Measurements from ENCODE around the gene NYAP2.

Gene NYAP2

DNA sequence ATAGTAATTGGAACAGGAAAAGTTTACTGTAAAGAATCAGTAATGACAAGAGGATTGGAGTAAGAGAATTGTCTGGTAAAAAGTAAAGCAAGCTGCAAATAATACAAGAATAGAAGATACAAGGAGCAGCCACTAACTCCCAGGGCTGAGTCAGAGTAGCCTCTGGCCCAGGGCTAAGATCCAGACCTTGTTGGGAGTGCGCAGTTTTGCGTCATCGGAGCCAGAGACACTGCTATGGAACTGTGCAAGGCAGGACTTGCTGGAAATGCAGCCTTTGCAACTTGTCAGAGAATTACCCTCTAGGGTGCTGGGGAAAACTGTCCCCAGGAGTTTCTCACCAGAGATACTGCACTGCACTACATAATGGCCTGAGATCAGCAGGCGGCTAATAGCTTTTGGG, 135.2 kb downstream of the NYAP2 start:
- TF ChIP-seq ZFX (IDR thresholded peaks at IDR 0.05), result no peak
- TF ChIP-seq, protein P1, sequence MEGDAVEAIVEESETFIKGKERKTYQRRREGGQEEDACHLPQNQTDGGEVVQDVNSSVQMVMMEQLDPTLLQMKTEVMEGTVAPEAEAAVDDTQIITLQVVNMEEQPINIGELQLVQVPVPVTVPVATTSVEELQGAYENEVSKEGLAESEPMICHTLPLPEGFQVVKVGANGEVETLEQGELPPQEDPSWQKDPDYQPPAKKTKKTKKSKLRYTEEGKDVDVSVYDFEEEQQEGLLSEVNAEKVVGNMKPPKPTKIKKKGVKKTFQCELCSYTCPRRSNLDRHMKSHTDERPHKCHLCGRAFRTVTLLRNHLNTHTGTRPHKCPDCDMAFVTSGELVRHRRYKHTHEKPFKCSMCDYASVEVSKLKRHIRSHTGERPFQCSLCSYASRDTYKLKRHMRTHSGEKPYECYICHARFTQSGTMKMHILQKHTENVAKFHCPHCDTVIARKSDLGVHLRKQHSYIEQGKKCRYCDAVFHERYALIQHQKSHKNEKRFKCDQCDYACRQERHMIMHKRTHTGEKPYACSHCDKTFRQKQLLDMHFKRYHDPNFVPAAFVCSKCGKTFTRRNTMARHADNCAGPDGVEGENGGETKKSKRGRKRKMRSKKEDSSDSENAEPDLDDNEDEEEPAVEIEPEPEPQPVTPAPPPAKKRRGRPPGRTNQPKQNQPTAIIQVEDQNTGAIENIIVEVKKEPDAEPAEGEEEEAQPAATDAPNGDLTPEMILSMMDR (conservative IDR thresholded peaks at IDR 0.05), result no peak
- H3K27ac ChIP-seq, result no peak overlapping the region

DNA sequence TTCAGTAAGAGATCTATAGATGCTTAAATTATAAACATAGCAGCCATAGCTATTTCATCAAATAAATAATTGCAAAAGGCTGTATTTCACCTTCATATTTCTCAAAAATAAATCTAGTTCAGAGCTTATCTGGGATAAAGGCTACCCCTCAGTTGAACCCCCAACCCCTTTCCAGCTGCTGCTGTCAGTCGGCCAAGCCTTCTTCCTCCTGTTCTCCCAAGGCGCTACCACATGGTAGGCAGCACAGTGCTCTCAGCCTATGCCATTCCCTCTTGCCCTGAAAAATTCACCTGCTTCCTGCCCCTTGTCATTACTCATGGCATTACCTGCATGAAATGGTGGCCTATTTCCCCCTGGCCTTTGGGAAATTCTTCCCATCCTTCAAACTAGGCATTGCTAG, 136.5 kb downstream of the NYAP2 start:
- TF ChIP-seq, protein P1 (conservative IDR thresholded peaks at IDR 0.05), result no peak
- no peak for TF ChIP-seq ZFX (IDR thresholded peaks at IDR 0.05)
- H3K27ac ChIP-seq, result no peak overlapping the region

DNA sequence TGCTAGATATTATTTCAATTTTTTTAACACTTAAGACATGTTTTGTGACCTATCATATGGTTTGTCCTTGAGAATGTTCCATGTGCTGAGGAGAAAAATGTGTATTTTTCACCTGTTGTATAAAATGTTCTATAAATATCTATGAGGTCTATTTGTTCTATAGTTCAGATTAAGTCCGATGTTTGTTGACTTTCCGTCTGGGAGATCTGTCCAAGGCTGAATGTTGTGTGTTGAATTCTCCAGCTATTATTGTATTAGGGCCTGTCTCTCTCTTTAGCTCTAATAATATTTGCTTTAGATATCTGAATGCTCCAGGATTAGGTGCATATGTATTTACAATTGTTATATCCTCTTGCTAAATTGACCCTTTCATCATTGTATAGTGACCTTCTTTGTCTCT, 144.1 kb downstream of the NYAP2 start:
- no peak for TF ChIP-seq ZFX (IDR thresholded peaks at IDR 0.05)
- no peak overlapping the region for H3K27ac ChIP-seq

DNA sequence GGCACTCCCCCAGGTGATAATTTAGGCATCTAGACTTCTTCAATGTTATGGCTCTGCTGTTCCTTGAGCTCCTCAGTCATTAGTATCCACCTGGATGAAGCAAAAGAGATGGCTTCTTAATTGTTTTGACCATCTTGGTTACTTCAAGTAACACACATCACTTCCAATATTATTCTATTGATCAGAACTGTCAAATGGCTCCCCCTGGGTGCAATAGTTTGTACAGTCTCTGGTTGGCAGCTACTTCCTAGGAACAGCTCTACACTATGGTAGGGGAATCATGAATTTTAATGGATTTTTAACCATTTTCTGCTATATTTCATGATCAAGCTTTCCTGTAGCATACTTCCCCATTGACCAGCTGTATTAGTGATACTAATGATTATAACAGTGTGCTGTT, 157.0 kb downstream of the NYAP2 start:
- TF ChIP-seq ZFX (IDR thresholded peaks at IDR 0.05), result no peak
- TF ChIP-seq, protein P1 (conservative IDR thresholded peaks at IDR 0.05), result peak; percentile 25

DNA sequence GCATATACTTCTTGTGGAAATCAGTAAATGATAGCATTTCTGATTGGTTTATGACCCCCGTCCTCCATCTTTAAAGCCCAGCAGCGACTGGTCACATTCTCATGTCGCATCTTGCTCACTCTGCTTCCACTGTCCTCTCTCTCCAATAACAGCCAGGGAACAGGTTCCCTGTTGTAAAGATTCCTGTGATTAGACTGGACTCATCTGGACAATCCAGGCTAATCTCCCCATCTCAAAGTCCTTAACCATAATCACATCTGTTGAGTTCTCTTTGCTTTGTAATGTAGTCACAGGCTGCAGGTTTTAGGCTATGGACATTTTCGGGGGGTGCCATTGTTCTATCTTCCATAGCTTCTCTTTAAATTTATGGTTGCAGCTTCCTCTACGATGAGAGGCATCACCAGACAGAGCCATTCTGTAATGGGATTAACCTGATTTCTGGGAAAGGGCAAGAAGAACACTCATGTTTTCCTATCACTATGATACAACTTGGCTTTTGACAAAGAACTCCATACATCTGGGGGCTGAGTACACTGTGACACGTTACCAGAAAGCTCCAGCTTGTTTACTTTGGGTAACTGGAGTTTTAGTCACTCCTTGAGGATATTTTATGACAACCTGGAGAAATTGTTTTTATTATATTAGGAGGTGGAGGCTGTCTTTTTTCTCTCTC, 159.0 kb downstream of the NYAP2 start:
- TF ChIP-seq, protein P1 (conservative IDR thresholded peaks at IDR 0.05), result no peak
- no peak for TF ChIP-seq ZFX (IDR thresholded peaks at IDR 0.05)
- no peak overlapping the region for H3K27ac ChIP-seq

More for the DNA sequence above, 157.0 kb downstream of the NYAP2 start:
- H3K27ac ChIP-seq, result no peak overlapping the region

DNA sequence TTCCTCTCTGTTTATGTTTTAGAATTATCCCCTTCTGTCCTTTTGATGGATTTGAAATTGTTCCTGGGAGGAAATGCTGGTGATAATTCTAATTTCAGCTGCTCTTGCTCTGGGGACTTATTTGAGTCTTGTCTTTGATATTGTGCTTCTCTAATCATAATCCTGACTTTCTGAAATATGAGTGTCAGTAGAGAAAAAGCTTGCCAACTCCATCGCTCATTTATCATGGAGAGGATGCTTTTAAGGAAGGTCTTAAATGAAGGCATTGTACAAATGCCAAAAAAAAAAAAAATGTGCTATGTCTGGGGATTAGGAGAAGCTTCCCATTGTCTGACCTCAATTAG, 159.5 kb downstream of the NYAP2 start:
- TF ChIP-seq ZFX (IDR thresholded peaks at IDR 0.05), result no peak
- TF ChIP-seq, protein P1 (conservative IDR thresholded peaks at IDR 0.05), result no peak
- no peak overlapping the region for H3K27ac ChIP-seq

DNA sequence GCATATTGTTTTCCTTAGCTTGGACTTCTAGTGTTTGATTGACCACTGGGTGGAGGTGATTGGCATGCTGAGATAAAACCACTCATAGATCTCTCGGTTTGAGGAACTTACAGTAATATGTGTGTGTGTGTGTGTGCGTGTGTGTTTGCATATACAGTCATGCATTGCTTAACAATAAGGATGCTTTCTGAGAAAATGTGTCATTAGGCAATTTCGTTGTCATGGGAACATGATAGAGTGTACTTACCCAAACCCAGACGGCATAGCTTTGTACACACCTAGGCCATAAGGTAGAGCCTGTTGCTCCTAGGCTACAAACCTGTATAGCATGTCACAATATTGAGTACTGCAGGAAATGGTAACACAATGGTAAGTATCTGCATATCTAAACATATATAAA, 167.3 kb downstream of the NYAP2 start:
- TF ChIP-seq, protein P1 (conservative IDR thresholded peaks at IDR 0.05), result no peak
- no peak for TF ChIP-seq ZFX (IDR thresholded peaks at IDR 0.05)
- no peak overlapping the region for H3K27ac ChIP-seq

DNA sequence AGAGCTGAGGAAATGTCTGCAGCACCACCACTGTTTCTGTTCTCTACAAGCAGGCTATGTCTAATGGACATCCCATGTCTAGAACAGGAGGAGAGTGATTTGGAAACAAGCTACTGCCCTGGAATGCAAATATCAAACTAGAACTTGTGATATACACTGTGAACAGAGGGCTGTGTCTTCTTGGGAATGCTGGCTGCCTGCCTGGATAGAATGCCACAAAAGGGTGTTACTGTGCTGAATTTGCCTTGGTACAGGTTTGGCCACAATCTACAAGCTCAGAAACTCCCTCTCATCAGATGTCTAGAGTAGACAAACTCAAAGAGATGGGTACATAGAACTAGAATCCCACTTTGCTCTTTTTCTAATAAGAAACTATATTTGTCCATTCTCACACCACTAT, 170.5 kb downstream of the NYAP2 start:
- H3K27ac ChIP-seq, result no peak overlapping the region
- TF ChIP-seq ZFX (IDR thresholded peaks at IDR 0.05), result no peak
- TF ChIP-seq, protein P1 (conservative IDR thresholded peaks at IDR 0.05), result no peak
